H9 (cell line): ENCODE measurements around the gene IPO9. TPM values are rescaled to one million over a fixed set of nuclear protein-coding genes. Genes with fewer than 3 reads are reported as not detected.

Experiments
- DNase-seq: peaks from one replicate; pipeline ENCODE4 v3.0.0-alpha.2; 2017
- H2AFZ ChIP-seq: one replicate; pipeline ENCODE4 v1.6.1; 2013; ENCODE audit warnings: mild to moderate bottlenecking, low read length, control low read depth, moderate library complexity
- H2AK5ac ChIP-seq: 2 replicates; pipeline ENCODE4 v1.6.1; 2013; ENCODE audit warnings: low read length, control low read depth, mixed read lengths; ENCODE audit not compliant: insufficient read length
- H2BK120ac ChIP-seq: one replicate; pipeline ENCODE4 v1.6.1; 2013; ENCODE audit warnings: low read depth, mild to moderate bottlenecking, low read length, control low read depth, inconsistent platforms; ENCODE audit not compliant: poor library complexity, severe bottlenecking
- H2BK12ac ChIP-seq: 2 replicates; pipeline ENCODE4 v1.6.1; 2013; ENCODE audit warnings: low read length, control low read depth, mixed read lengths, low read depth; ENCODE audit not compliant: insufficient read length
- H2BK15ac ChIP-seq: 2 replicates; pipeline ENCODE4 v1.6.1; 2013; ENCODE audit warnings: low read depth, low read length, control low read depth
- H2BK20ac ChIP-seq: one replicate; pipeline ENCODE4 v1.6.1; 2013; ENCODE audit warnings: low read depth, mild to moderate bottlenecking, low read length, control low read depth, inconsistent platforms; ENCODE audit not compliant: poor library complexity, severe bottlenecking
- H2BK5ac ChIP-seq: 2 replicates; pipeline ENCODE4 v1.6.1; 2013; ENCODE audit warnings: low read length, control low read depth, mixed read lengths; ENCODE audit not compliant: insufficient read length
- H3K14ac ChIP-seq: 2 replicates; pipeline ENCODE4 v1.6.1; 2013; ENCODE audit warnings: low read length, control low read depth; ENCODE audit not compliant: insufficient read depth
- H3K18ac ChIP-seq: 2 replicates; pipeline ENCODE4 v1.6.1; 2013; ENCODE audit warnings: low read depth, mild to moderate bottlenecking, mixed read lengths, low read length, control low read depth; ENCODE audit not compliant: insufficient read length
- H3K23ac ChIP-seq: 2 replicates; pipeline ENCODE4 v1.6.1; 2013; ENCODE audit warnings: low read length, control low read depth, mixed read lengths, low read depth; ENCODE audit not compliant: insufficient read length
- H3K23me2 ChIP-seq: 2 replicates; pipeline ENCODE4 v1.6.1; 2013; ENCODE audit warnings: low read depth, mild to moderate bottlenecking, mixed read lengths, low read length, control low read depth; ENCODE audit not compliant: insufficient read length, poor library complexity, severe bottlenecking
- H3K27ac ChIP-seq: 2 replicates; pipeline ENCODE4 v1.5.1; 2013; ENCODE audit warnings: low read length, control low read depth, mixed read lengths, low read depth; ENCODE audit not compliant: insufficient read length
- H3K27me3 ChIP-seq: 2 replicates; pipeline ENCODE4 v1.6.1; 2013; ENCODE audit warnings: low read length, control low read depth, inconsistent platforms; ENCODE audit not compliant: insufficient read depth
- H3K4ac ChIP-seq: 2 replicates; pipeline ENCODE4 v1.6.1; 2013; ENCODE audit warnings: low read depth, mild to moderate bottlenecking, control low read depth, inconsistent platforms, low read length, moderate library complexity
- H3K4me1 ChIP-seq: 2 replicates; pipeline ENCODE4 v1.6.1; 2013; ENCODE audit warnings: low read length, control low read depth, inconsistent platforms; ENCODE audit not compliant: insufficient read depth
- H3K4me2 ChIP-seq: 2 replicates; pipeline ENCODE4 v1.6.1; 2013; ENCODE audit warnings: low read length, control low read depth, mixed read lengths; ENCODE audit not compliant: insufficient read length, insufficient read depth
- H3K56ac ChIP-seq: 2 replicates; pipeline ENCODE4 v1.6.1; 2013; ENCODE audit warnings: low read depth, mild to moderate bottlenecking, mixed read lengths, low read length, control low read depth; ENCODE audit not compliant: insufficient read length
- H3K79me1 ChIP-seq: 2 replicates; pipeline ENCODE4 v1.6.1; 2013; ENCODE audit warnings: low read depth, mild to moderate bottlenecking, moderate library complexity, low read length, control low read depth, inconsistent platforms; ENCODE audit not compliant: insufficient read depth, poor library complexity, severe bottlenecking
- H3K79me2 ChIP-seq: 2 replicates; pipeline ENCODE4 v1.6.1; 2013; ENCODE audit warnings: low read length, control low read depth, inconsistent platforms; ENCODE audit not compliant: insufficient read depth
- H3K9ac ChIP-seq: 2 replicates; pipeline ENCODE4 v1.6.1; 2013; ENCODE audit warnings: low read length, control low read depth, mixed read lengths; ENCODE audit not compliant: insufficient read length; ENCODE audit errors: extremely low read depth
- H3K9me3 ChIP-seq: one replicate; pipeline ENCODE4 v1.6.1; 2013; ENCODE audit warnings: low read depth, low read length, inconsistent platforms; ENCODE audit not compliant: control insufficient read depth
- H3T11ph ChIP-seq: one replicate; pipeline ENCODE4 v1.6.1; 2013; ENCODE audit warnings: mild to moderate bottlenecking, low read length, control low read depth, inconsistent platforms
- H4K20me1 ChIP-seq: one replicate; pipeline ENCODE4 v1.6.1; 2013; ENCODE audit not compliant: control insufficient read depth, insufficient read length, insufficient read depth
- H4K5ac ChIP-seq: 2 replicates; pipeline ENCODE4 v1.6.1; 2013; ENCODE audit warnings: low read depth, mild to moderate bottlenecking, mixed read lengths, low read length, control low read depth; ENCODE audit not compliant: insufficient read length
- H4K8ac ChIP-seq: replicated peaks from 2 replicates; pipeline ENCODE4 v1.6.1; 2013; ENCODE audit warnings: low read length, control low read depth, mixed read lengths, low read depth; ENCODE audit not compliant: insufficient read length
- H4K91ac ChIP-seq: 2 replicates; pipeline ENCODE4 v1.6.1; 2013; ENCODE audit warnings: low read depth, mild to moderate bottlenecking, moderate library complexity, mixed read lengths, low read length, control low read depth; ENCODE audit not compliant: insufficient read length
- H3K27ac Mint-ChIP-seq, 3 experiments: 2 replicates in 2 of 3; 3 replicates in 1 of 3; pipeline ENCODE4 v1.8.0; 2020 to 2021; ENCODE audit warnings: mixed read lengths in 3 of 3, mild to moderate bottlenecking in 1 of 3, moderate library complexity in 1 of 3
- H3K27me3 Mint-ChIP-seq: 2 replicates; pipeline ENCODE4 v1.8.0; 2021; ENCODE audit warnings: low read depth, mild to moderate bottlenecking, moderate library complexity, mixed read lengths
- H3K36me3 Mint-ChIP-seq, 3 experiments: 2 replicates in 2 of 3; 3 replicates in 1 of 3; pipeline ENCODE4 v1.8.0; 2020 to 2021; ENCODE audit warnings: low read depth in 3 of 3, mixed read lengths in 3 of 3; ENCODE audit not compliant: insufficient read depth in 1 of 3
- H3K4me1 Mint-ChIP-seq, 2 experiments: 2 replicates each; pipeline ENCODE4 v1.8.0; 2020; ENCODE audit warnings: mixed read lengths in 2 of 2
- H3K4me3 Mint-ChIP-seq, 2 experiments: 2 replicates in 1 of 2; 3 replicates in 1 of 2; pipeline ENCODE4 v1.8.0; 2020 to 2021; ENCODE audit warnings: mild to moderate bottlenecking in 2 of 2, mixed read lengths in 2 of 2, moderate library complexity in 1 of 2
- H3K9me3 Mint-ChIP-seq, 2 experiments: 2 replicates in 1 of 2; 3 replicates in 1 of 2; pipeline ENCODE4 v1.8.0; 2020; ENCODE audit warnings: mild to moderate bottlenecking in 2 of 2, mixed read lengths in 2 of 2, moderate library complexity in 1 of 2
- CTCF ChIP-seq: fragments of 200-600 bp; sonication (generic); conservative IDR thresholded peaks from 3 replicates; pipeline ENCODE4 v1.8.0; 2021; ENCODE audit warnings: antibody characterized with exemption, mild to moderate bottlenecking
- WGBS: extraction: QIAGEN DNeasy Blood & Tissue Kit; methylation state at CpG from one replicate; pipeline ENCODE4 v1.1.7; 2013; ENCODE audit warnings: missing lambda C conversion rate, low lambda C conversion rate, mixed read lengths; ENCODE audit not compliant: insufficient read length; ENCODE audit errors: extremely low coverage; 5-methylcytosine and 5-hydroxymethylcytosine counted together
- long read RNA-seq: library from polyadenylated mRNA; unstranded; transcript quantifications from one replicate; pipeline ENCODE4 v2.0.0, GENCODE V29; 2020
- total RNA-seq: library from RNA; stranded (reverse); gene quantifications from 2 replicates; pipeline ENCODE4 v1.2.1, GENCODE V29; 2021

The IPO9 gene
- total RNA-seq, result 104 TPM in 2 replicates
- long read RNA-seq, full-length matches to known transcripts, result 527 of 654 reads
- long read RNA-seq, partial matches to known transcripts, result 38 of 654 reads
- long read RNA-seq, other reads (novel, unspliced or antisense), result 89 of 654 reads

GRCh38 chr1:201828820-201829774 lies at the start of gene IPO9:
IPO9 (plus strand) TSS chr1:201829157; CDS start chr1:201829210, 53 bp downstream.
- Mint-ChIP-seq H3K4me1 (peaks cover 35 to 44% of the 10 kb centered on the region in 2 experiments), H3K9me3 (no peaks in the 10 kb centered on the region), H3K36me3 (peaks cover 4 to 11% (median 4%) of the 10 kb centered on the region in 3 experiments; a peak in 6 of 7 replicates), H3K27ac (peak within 1 kb of the TSS; percentile 98 to 99 (median 99)), H3K27me3 (no peaks in the 10 kb centered on the region; the same call in none of the 2 replicates), H3K4me3 (peak within 1 kb of the TSS; percentile 96 to 99)
- peaks cover 4% of the 10 kb centered on the region for H3K79me1 ChIP-seq
- peak; percentile 92 for DNase-seq
- H2AK5ac ChIP-seq, result no peak within 1 kb of the TSS
- peak within 1 kb of the TSS; percentile 56 for H4K8ac ChIP-seq
- peak within 1 kb of the TSS; percentile 97 for H3K9ac ChIP-seq
- peak within 1 kb of the TSS; percentile 58 for H2BK12ac ChIP-seq
- no peak within 1 kb of the TSS; the same call in 1 of the 2 replicates for H2BK15ac ChIP-seq
- no peaks in the 10 kb centered on the region for H4K20me1 ChIP-seq
- no peak within 1 kb of the TSS for H4K91ac ChIP-seq
- no peak within 1 kb of the TSS for H2BK120ac ChIP-seq
- TF ChIP-seq CTCF, result peak; percentile 94
- H3K9me3 ChIP-seq, result no peaks in the 10 kb centered on the region
- no peaks in the 10 kb centered on the region for H3K23me2 ChIP-seq
- peak within 1 kb of the TSS; percentile 96 for H3K18ac ChIP-seq
- WGBS, result no CpG with 5 or more reads among the region's 58 CpGs
- H2BK5ac ChIP-seq, result peak within 1 kb of the TSS; percentile 14
- H3K56ac ChIP-seq, result peak within 1 kb of the TSS; percentile 7
- H3K4ac ChIP-seq, result no peak within 1 kb of the TSS; the same call in 1 of the 2 replicates
- no peak within 1 kb of the TSS for H3K23ac ChIP-seq
- H3K14ac ChIP-seq, result peak within 1 kb of the TSS; percentile 94
- H3K27ac ChIP-seq, result peak within 1 kb of the TSS; percentile 32
- H3K79me2 ChIP-seq, result peaks cover 41% of the 10 kb centered on the region
- peak within 1 kb of the TSS; percentile 73 for H3K4me2 ChIP-seq
- H3T11ph ChIP-seq, result no peak within 1 kb of the TSS
- H2BK20ac ChIP-seq, result no peak within 1 kb of the TSS
- no peak within 1 kb of the TSS for H2AFZ ChIP-seq
- no peaks in the 10 kb centered on the region for H3K27me3 ChIP-seq
- H3K4me1 ChIP-seq, result 0 out of 2 replicates have a peak, but pooled peaks cover 3% of the 10 kb centered on the region
- peak within 1 kb of the TSS; percentile 76 for H4K5ac ChIP-seq
